ENCODE results near the gene CARNS1. TPM values are rescaled to one million over a fixed set of nuclear protein-coding genes. Genes with fewer than 3 reads are reported as not detected.

CARNS1 gene
- total RNA-seq, 1 experiment from 2014 or later = 1.3 TPM

DNA sequence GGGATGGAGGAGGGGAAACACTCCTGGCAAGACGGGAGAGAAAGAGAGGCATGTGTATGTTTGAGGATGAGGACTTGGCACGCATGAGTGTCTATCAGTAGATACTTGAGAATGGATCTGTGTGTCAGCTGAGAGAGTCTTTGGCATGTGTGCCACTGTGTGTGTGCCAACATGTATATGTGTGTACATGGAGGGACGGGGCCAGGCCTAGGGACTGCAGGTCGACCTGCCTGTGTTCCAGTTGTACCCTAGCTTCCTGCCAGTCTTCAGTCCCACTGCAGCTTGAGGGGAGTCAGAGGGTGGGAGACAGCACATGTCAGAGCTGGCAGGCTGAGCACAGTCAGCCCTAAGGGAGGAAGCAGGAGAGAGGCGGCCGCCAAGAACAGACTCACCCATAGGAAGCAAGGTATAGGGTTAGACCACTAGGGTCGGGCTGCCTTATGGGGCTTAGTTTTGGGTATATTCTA lies 47.7 kb upstream of the CARNS1 start (continued):
- no peak for TF ChIP-seq ZNF317 (CRISPR knock-in tag; IDR thresholded peaks at IDR 0.05; ENCODE audit: borderline replicate concordance, low read depth)
- TF ChIP-seq SOX15 (CRISPR knock-in tag; IDR thresholded peaks at IDR 0.05) = no peak
- TF ChIP-seq ZNF219 (CRISPR knock-in tag; IDR thresholded peaks at IDR 0.05; ENCODE audit: borderline replicate concordance) = no peak
- TF ChIP-seq, protein P1, sequence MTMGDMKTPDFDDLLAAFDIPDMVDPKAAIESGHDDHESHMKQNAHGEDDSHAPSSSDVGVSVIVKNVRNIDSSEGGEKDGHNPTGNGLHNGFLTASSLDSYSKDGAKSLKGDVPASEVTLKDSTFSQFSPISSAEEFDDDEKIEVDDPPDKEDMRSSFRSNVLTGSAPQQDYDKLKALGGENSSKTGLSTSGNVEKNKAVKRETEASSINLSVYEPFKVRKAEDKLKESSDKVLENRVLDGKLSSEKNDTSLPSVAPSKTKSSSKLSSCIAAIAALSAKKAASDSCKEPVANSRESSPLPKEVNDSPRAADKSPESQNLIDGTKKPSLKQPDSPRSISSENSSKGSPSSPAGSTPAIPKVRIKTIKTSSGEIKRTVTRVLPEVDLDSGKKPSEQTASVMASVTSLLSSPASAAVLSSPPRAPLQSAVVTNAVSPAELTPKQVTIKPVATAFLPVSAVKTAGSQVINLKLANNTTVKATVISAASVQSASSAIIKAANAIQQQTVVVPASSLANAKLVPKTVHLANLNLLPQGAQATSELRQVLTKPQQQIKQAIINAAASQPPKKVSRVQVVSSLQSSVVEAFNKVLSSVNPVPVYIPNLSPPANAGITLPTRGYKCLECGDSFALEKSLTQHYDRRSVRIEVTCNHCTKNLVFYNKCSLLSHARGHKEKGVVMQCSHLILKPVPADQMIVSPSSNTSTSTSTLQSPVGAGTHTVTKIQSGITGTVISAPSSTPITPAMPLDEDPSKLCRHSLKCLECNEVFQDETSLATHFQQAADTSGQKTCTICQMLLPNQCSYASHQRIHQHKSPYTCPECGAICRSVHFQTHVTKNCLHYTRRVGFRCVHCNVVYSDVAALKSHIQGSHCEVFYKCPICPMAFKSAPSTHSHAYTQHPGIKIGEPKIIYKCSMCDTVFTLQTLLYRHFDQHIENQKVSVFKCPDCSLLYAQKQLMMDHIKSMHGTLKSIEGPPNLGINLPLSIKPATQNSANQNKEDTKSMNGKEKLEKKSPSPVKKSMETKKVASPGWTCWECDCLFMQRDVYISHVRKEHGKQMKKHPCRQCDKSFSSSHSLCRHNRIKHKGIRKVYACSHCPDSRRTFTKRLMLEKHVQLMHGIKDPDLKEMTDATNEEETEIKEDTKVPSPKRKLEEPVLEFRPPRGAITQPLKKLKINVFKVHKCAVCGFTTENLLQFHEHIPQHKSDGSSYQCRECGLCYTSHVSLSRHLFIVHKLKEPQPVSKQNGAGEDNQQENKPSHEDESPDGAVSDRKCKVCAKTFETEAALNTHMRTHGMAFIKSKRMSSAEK (CRISPR knock-in tag; IDR thresholded peaks at IDR 0.05; ENCODE audit: borderline replicate concordance) = no peak
- TF ChIP-seq, protein P2, sequence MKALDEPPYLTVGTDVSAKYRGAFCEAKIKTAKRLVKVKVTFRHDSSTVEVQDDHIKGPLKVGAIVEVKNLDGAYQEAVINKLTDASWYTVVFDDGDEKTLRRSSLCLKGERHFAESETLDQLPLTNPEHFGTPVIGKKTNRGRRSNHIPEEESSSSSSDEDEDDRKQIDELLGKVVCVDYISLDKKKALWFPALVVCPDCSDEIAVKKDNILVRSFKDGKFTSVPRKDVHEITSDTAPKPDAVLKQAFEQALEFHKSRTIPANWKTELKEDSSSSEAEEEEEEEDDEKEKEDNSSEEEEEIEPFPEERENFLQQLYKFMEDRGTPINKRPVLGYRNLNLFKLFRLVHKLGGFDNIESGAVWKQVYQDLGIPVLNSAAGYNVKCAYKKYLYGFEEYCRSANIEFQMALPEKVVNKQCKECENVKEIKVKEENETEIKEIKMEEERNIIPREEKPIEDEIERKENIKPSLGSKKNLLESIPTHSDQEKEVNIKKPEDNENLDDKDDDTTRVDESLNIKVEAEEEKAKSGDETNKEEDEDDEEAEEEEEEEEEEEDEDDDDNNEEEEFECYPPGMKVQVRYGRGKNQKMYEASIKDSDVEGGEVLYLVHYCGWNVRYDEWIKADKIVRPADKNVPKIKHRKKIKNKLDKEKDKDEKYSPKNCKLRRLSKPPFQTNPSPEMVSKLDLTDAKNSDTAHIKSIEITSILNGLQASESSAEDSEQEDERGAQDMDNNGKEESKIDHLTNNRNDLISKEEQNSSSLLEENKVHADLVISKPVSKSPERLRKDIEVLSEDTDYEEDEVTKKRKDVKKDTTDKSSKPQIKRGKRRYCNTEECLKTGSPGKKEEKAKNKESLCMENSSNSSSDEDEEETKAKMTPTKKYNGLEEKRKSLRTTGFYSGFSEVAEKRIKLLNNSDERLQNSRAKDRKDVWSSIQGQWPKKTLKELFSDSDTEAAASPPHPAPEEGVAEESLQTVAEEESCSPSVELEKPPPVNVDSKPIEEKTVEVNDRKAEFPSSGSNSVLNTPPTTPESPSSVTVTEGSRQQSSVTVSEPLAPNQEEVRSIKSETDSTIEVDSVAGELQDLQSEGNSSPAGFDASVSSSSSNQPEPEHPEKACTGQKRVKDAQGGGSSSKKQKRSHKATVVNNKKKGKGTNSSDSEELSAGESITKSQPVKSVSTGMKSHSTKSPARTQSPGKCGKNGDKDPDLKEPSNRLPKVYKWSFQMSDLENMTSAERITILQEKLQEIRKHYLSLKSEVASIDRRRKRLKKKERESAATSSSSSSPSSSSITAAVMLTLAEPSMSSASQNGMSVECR (CRISPR knock-in tag; IDR thresholded peaks at IDR 0.05; ENCODE audit: borderline replicate concordance) = no peak

- no peak overlapping the region for H3K27ac Mint-ChIP-seq
- TF ChIP-seq GTF2I (CRISPR knock-in tag; conservative IDR thresholded peaks at IDR 0.05) = no peak
- TF ChIP-seq ATF1 (CRISPR knock-in tag; IDR thresholded peaks at IDR 0.05) = no peak
- TF ChIP-seq MLX (CRISPR knock-in tag; IDR thresholded peaks at IDR 0.05) = no peak
- no peak for TF ChIP-seq ZBTB21 (CRISPR knock-in tag; IDR thresholded peaks at IDR 0.05; ENCODE audit: borderline replicate concordance)
- no peak for TF ChIP-seq ZMAT4 (CRISPR knock-in tag; IDR thresholded peaks at IDR 0.05)
- TF ChIP-seq AFF4 (CRISPR knock-in tag; IDR thresholded peaks at IDR 0.05; ENCODE audit: borderline replicate concordance) = no peak
- TF ChIP-seq, protein P3, sequence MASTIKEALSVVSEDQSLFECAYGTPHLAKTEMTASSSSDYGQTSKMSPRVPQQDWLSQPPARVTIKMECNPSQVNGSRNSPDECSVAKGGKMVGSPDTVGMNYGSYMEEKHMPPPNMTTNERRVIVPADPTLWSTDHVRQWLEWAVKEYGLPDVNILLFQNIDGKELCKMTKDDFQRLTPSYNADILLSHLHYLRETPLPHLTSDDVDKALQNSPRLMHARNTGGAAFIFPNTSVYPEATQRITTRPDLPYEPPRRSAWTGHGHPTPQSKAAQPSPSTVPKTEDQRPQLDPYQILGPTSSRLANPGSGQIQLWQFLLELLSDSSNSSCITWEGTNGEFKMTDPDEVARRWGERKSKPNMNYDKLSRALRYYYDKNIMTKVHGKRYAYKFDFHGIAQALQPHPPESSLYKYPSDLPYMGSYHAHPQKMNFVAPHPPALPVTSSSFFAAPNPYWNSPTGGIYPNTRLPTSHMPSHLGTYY (CRISPR knock-in tag; IDR thresholded peaks at IDR 0.05) = no peak
- no peak for TF ChIP-seq HMGA2 (CRISPR knock-in tag; IDR thresholded peaks at IDR 0.05)
- TF ChIP-seq, protein P4, sequence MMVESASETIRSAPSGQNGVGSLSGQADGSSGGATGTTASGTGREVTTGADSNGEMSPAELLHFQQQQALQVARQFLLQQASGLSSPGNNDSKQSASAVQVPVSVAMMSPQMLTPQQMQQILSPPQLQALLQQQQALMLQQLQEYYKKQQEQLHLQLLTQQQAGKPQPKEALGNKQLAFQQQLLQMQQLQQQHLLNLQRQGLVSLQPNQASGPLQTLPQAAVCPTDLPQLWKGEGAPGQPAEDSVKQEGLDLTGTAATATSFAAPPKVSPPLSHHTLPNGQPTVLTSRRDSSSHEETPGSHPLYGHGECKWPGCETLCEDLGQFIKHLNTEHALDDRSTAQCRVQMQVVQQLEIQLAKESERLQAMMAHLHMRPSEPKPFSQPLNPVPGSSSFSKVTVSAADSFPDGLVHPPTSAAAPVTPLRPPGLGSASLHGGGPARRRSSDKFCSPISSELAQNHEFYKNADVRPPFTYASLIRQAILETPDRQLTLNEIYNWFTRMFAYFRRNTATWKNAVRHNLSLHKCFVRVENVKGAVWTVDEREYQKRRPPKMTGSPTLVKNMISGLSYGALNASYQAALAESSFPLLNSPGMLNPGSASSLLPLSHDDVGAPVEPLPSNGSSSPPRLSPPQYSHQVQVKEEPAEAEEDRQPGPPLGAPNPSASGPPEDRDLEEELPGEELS (CRISPR knock-in tag; IDR thresholded peaks at IDR 0.05) = no peak
- TF ChIP-seq CTCF (IDR thresholded peaks at IDR 0.05) = no peak
Observed at GRCh38 chr11:67368621-67369020, 46.9 kb upstream of the CARNS1 start.

More at GRCh38 chr11:67368621-67369020, 46.9 kb upstream of the CARNS1 start:
- ChIA-PET POLR2A (no interaction called here), CTCF (interaction anchor here (0.6 to 25.7 kb wide), 5 partner anchors 9 to 204 kb away, joined by 3 to 842 read pairs (median 22); partner anchors contain the start of gene POLD4)
- Mint-ChIP-seq H3K4me1 (peaks cover 33% of the 10 kb centered on the region), H3K9me3 (no peaks in the 10 kb centered on the region), H3K4me3 (no peak overlapping the region), H3K27me3 (ENCODE audit: low read depth) (peaks cover 68% of the 10 kb centered on the region), H3K36me3 (no peaks in the 10 kb centered on the region)
- no peak for ATAC-seq
- DNase-seq (ENCODE audit: low spot score) = no peak

All from WTC11 (cell line).